HEK293T (cell line): ENCODE data around the gene LIME1.

Experiments
- CTCF ChIA-PET: fragments of 350-600 bp; formaldehyde crosslinking; extraction: SDS; loops from one replicate; lab custom pipeline; 2021; ENCODE audit warnings: antibody characterized with exemption, inconsistent platforms; lab: Yijun Ruan, JAX
- POLR2A ChIA-PET: fragments of 350-600 bp; formaldehyde crosslinking; extraction: SDS; loops from one replicate; lab custom pipeline; 2020; ENCODE audit warnings: antibody characterized with exemption, inconsistent platforms; lab: Yijun Ruan, JAX
- DNase-seq: peaks from one replicate; pipeline ENCODE4 v3.0.0; 2012; ENCODE audit warnings: mixed read lengths; ENCODE audit errors: extremely low spot score
- ARNT ChIP-seq: fragments of 450-650 bp; IDR thresholded peaks from 2 replicates; pipeline ENCODE4 v1.6.1; 2017; ENCODE audit warnings: mild to moderate bottlenecking
- BHLHE40 ChIP-seq: fragments of 450-650 bp; IDR thresholded peaks from 2 replicates; pipeline ENCODE4 v1.6.1; 2016; ENCODE audit warnings: mild to moderate bottlenecking, moderate library complexity, borderline replicate concordance
- CTBP1 ChIP-seq: fragments of 450-650 bp; IDR thresholded peaks from 2 replicates; pipeline ENCODE4 v1.6.1; 2016; ENCODE audit warnings: borderline replicate concordance
- ELF4 ChIP-seq: fragments of 450-650 bp; IDR thresholded peaks from 2 replicates; pipeline ENCODE4 v1.6.1; 2017; ENCODE audit warnings: antibody characterized with exemption
- FOXA1 ChIP-seq: fragments of 450-650 bp; IDR thresholded peaks from 2 replicates; pipeline ENCODE4 v1.6.1; 2016; ENCODE audit warnings: mild to moderate bottlenecking
- FOXK2 ChIP-seq: fragments of 450-650 bp; IDR thresholded peaks from 2 replicates; pipeline ENCODE4 v1.6.1; 2016; ENCODE audit warnings: mild to moderate bottlenecking
- FOXM1 ChIP-seq: fragments of 450-650 bp; IDR thresholded peaks from 2 replicates; pipeline ENCODE4 v1.6.1; 2017; ENCODE audit warnings: mild to moderate bottlenecking, borderline replicate concordance
- HDGF ChIP-seq: fragments of 450-650 bp; IDR thresholded peaks from 2 replicates; pipeline ENCODE4 v1.6.1; 2017; ENCODE audit warnings: antibody characterized with exemption, borderline replicate concordance
- L3MBTL2 ChIP-seq: fragments of 450-650 bp; conservative IDR thresholded peaks from 2 replicates; pipeline ENCODE4 v1.6.1; 2016; ENCODE audit warnings: mild to moderate bottlenecking
- LEF1 ChIP-seq: fragments of 450-650 bp; IDR thresholded peaks from 2 replicates; pipeline ENCODE4 v1.6.1; 2017; ENCODE audit warnings: mild to moderate bottlenecking, borderline replicate concordance
- NFRKB ChIP-seq: fragments of 450-650 bp; IDR thresholded peaks from 2 replicates; pipeline ENCODE4 v1.6.1; 2016; ENCODE audit warnings: mild to moderate bottlenecking, moderate library complexity
- PKNOX1 ChIP-seq: fragments of 450-650 bp; IDR thresholded peaks from 2 replicates; pipeline ENCODE4 v1.6.1; 2016
- SP1 ChIP-seq: fragments of 450-650 bp; IDR thresholded peaks from 2 replicates; pipeline ENCODE4 v1.6.1; 2017
- SUZ12 ChIP-seq: fragments of 450-650 bp; IDR thresholded peaks from 2 replicates; pipeline ENCODE4 v1.6.1; 2016; ENCODE audit warnings: mild to moderate bottlenecking
- TARDBP ChIP-seq: fragments of 450-650 bp; IDR thresholded peaks from 2 replicates; pipeline ENCODE4 v1.6.1; 2016
- ZNF384 ChIP-seq: fragments of 450-650 bp; IDR thresholded peaks from 2 replicates; pipeline ENCODE4 v1.6.1; 2016

The LIME1 gene

DNA sequence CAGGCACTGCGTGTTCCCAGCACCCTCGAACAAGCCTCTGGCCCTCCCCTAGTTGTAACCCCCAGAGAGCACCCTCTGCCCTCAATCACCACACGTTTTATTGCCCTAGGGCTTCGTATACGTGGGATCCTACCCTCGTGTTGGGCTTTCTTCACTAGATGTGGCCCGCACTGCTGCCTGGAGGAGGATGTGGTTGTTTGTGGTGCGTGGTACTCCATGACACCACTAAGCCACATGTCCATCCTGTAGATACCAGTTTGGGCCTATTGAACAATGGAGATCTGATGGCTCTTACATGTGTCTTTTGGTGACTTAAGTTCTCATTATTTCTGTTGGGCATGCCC is 20.2 kb downstream of the LIME1 start:
- ChIA-PET POLR2A (no interaction called here), CTCF (no interaction called here)
- DNase-seq: no peak
- TF ChIP-seq ZNF384 (no peak), FOXM1 (no peak), FOXA1 (no peak), ARNT (no peak), HDGF (no peak), NFRKB (no peak), SUZ12 (no peak)

DNA sequence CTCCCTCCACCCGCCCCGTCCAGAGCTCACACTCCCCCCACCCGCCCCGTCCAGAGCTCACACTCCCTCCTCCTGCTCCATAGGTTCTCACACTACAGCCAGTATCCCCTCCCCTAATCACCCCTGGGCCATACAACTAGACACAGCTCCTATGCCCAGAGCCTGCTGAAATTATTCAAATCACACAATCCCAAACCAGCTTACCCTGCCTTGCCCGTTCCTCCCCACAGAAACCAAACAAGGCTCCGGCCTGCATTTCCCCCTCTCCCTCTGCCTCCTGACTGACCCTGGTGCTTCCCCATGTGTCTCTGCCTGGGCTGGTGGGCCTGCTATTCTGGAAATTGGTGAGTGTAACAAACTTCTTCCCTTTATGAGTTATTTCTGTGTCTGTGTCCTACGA is 21.7 kb downstream of the LIME1 start:
- CTCF ChIA-PET: no interaction called here
- no peak for DNase-seq
- TF ChIP-seq L3MBTL2 (no peak), ARNT (no peak), ELF4 (no peak), NFRKB (no peak), PKNOX1 (no peak), FOXA1 (no peak), CTBP1 (no peak), ZNF384 (no peak), SP1 (no peak), BHLHE40 (no peak), TARDBP (no peak), FOXK2 (no peak), HDGF (no peak), FOXM1 (no peak), SUZ12 (no peak), LEF1 (no peak)
- POLR2A ChIA-PET: no interaction called here

- no peak for DNase-seq
- ChIA-PET POLR2A (no interaction called here), CTCF (interaction anchor here (0.6 kb wide), 1 partner anchor 12 kb away, joined by 3 read pairs; no protein-coding TSS in a partner anchor)
- TF ChIP-seq FOXM1 (no peak), LEF1 (no peak), SUZ12 (no peak), ARNT (no peak), ELF4 (no peak), FOXK2 (no peak), SP1 (no peak), BHLHE40 (no peak), NFRKB (no peak), ZNF384 (no peak), CTBP1 (no peak), TARDBP (no peak)
Measured at GRCh38 chr20:63759377-63759901, 23.0 kb downstream of the LIME1 start.

- POLR2A ChIA-PET: no interaction called here
- TF ChIP-seq L3MBTL2: no peak
- no peak for TF ChIP-seq PKNOX1
- TF ChIP-seq HDGF: no peak
- TF ChIP-seq SP1: no peak
- no peak for TF ChIP-seq CTBP1
- TF ChIP-seq SUZ12: no peak
- no peak for TF ChIP-seq NFRKB
- TF ChIP-seq ZNF384: no peak
- no peak for TF ChIP-seq ELF4
- TF ChIP-seq BHLHE40: no peak
- TF ChIP-seq TARDBP: no peak
Measured at GRCh38 chr20:63765082-63765873, 28.8 kb downstream of the LIME1 start.

DNA sequence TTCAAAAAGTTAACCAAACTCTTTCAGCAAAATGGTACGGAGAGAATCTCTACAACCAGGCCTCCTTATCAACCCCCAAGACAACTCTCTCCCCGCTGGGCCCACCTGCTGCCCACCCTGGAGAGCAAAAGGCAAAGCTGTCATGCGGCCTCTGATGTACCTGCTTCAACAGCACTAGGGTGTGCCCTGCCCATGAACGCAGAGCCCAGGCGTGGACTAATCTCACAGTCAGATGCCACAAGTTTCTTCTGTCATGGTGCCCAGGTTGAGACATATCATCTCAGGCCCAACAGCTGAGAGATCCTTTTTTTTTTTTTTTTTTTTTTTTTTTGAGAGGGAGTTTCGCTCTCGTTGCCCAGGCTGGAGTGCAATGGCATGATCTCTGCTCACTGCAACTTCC is 29.4 kb downstream of the LIME1 start:
- TF ChIP-seq PKNOX1 (no peak), HDGF (no peak), NFRKB (no peak), FOXM1 (no peak), FOXA1 (no peak), BHLHE40 (no peak), ZNF384 (no peak)
- ChIA-PET CTCF (no interaction called here), POLR2A (no interaction called here)
- no peak for DNase-seq

More at GRCh38 chr20:63765082-63765873, 28.8 kb downstream of the LIME1 start:
- no peak for DNase-seq
- CTCF ChIA-PET: no interaction called here

GRCh38 chr20:63766695-63767426 is 30.4 kb downstream of the LIME1 start:
- ChIA-PET POLR2A (no interaction called here), CTCF (interaction anchor here (0.7 kb wide), 1 partner anchor 482 kb away, joined by 3 read pairs; no protein-coding TSS in a partner anchor)
- TF ChIP-seq ARNT (no peak), L3MBTL2 (no peak), BHLHE40 (no peak), SP1 (no peak), ELF4 (no peak), PKNOX1 (no peak), LEF1 (no peak), CTBP1 (no peak), ZNF384 (no peak), TARDBP (no peak), HDGF (no peak), NFRKB (no peak)
- DNase-seq: no peak
